Measurements from ENCODE around the gene PRCP. TPM values are rescaled to one million over a fixed set of nuclear protein-coding genes. Genes with fewer than 3 reads are reported as not detected.

Gene PRCP
- total RNA-seq, 1 donor from 2014 or later = 66.3 TPM

- H3K9me3 Mint-ChIP-seq (ENCODE audit: low read depth) = peaks cover 12% of the 10 kb centered on the region
- H3K4me3 Mint-ChIP-seq (ENCODE audit: low read depth) = no peak overlapping the region
- DNase-seq (ENCODE audit: low spot score, unreplicated experiment) = no peak
- H3K36me3 Mint-ChIP-seq (ENCODE audit: insufficient read depth) = peaks cover 18% of the 10 kb centered on the region
- no peaks in the 10 kb centered on the region for H3K27me3 Mint-ChIP-seq
- no peak for TF ChIP-seq CTCF (IDR thresholded peaks at IDR 0.05; ENCODE audit: unreplicated experiment)
- H3K4me1 Mint-ChIP-seq (ENCODE audit: low read depth) = no peaks in the 10 kb centered on the region
- no peak overlapping the region for H3K27ac Mint-ChIP-seq
Measured at GRCh38 chr11:82873919-82874333, 26.3 kb downstream of the PRCP start.

GRCh38 chr11:82872377-82873150, 27.7 kb downstream of the PRCP start:
- no peak for DNase-seq (ENCODE audit: low spot score, unreplicated experiment)
- Mint-ChIP-seq H3K27me3 (no peaks in the 10 kb centered on the region), H3K36me3 (ENCODE audit: insufficient read depth) (peaks cover 8% of the 10 kb centered on the region), H3K4me3 (ENCODE audit: low read depth) (no peak overlapping the region), H3K9me3 (ENCODE audit: low read depth) (peaks cover 5% of the 10 kb centered on the region), H3K4me1 (ENCODE audit: low read depth) (peaks cover 2% of the 10 kb centered on the region), H3K27ac (no peak overlapping the region)
- no peak for TF ChIP-seq CTCF (IDR thresholded peaks at IDR 0.05; ENCODE audit: unreplicated experiment)

DNA sequence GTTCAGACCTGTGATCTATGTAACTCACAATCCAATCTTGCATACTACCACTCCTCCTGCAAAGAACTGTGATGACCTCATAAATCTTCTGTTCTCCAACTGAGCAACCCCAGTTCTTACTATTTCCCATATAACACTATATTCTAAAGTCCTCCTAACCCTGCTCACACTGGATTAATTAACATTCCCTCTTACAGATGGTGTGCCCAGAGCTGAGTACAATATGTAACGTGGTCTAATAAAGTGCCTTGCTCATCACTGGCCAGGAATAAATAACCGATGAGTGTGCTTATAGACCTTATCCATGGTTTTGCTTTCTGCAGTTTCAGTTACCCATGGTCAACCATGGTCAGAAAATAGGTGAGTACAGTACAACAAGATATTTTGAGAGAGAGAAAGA, 28.6 kb downstream of the PRCP start:
- DNase-seq (ENCODE audit: low spot score, unreplicated experiment) = no peak
- TF ChIP-seq CTCF (IDR thresholded peaks at IDR 0.05; ENCODE audit: unreplicated experiment) = no peak
- peaks cover 6% of the 10 kb centered on the region for H3K4me1 Mint-ChIP-seq (ENCODE audit: low read depth)
- H3K27ac Mint-ChIP-seq = no peak overlapping the region
- H3K9me3 Mint-ChIP-seq (ENCODE audit: low read depth) = peaks cover 2% of the 10 kb centered on the region
- no peak overlapping the region for H3K4me3 Mint-ChIP-seq (ENCODE audit: low read depth)
- peaks cover 4% of the 10 kb centered on the region for H3K36me3 Mint-ChIP-seq (ENCODE audit: insufficient read depth)
- no peaks in the 10 kb centered on the region for H3K27me3 Mint-ChIP-seq

DNA sequence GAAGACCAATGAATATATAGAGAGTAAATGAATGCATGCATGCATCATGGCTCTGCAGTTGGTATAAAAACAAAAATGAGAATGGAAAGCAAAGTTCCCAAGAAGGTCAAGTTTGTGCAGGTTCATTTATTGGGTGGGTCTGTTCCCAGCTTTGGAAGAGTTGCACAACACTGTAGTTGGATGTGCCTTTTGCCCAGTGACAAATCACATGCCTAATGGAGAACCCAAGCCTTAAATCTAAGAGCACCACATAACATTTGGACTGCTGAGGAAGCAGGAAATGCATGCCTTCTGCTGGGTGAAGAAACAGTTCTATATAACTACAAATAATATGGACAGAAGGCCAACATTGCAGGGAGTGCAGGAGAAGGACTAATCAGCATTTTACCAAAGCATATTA, 30.6 kb downstream of the PRCP start:
- no peaks in the 10 kb centered on the region for H3K36me3 Mint-ChIP-seq (ENCODE audit: insufficient read depth)
- DNase-seq (ENCODE audit: low spot score, unreplicated experiment) = no peak
- H3K4me3 Mint-ChIP-seq (ENCODE audit: low read depth) = no peak overlapping the region
- no peak for TF ChIP-seq CTCF (IDR thresholded peaks at IDR 0.05; ENCODE audit: unreplicated experiment)
- no peaks in the 10 kb centered on the region for H3K9me3 Mint-ChIP-seq (ENCODE audit: low read depth)
- H3K4me1 Mint-ChIP-seq (ENCODE audit: low read depth) = peaks cover 6% of the 10 kb centered on the region
- H3K27me3 Mint-ChIP-seq = no peaks in the 10 kb centered on the region
- H3K27ac Mint-ChIP-seq = no peak overlapping the region

- no peaks in the 10 kb centered on the region for H3K27me3 Mint-ChIP-seq
- H3K36me3 Mint-ChIP-seq (ENCODE audit: insufficient read depth) = no peaks in the 10 kb centered on the region
- H3K4me3 Mint-ChIP-seq (ENCODE audit: low read depth) = no peak overlapping the region
- DNase-seq (ENCODE audit: low spot score, unreplicated experiment) = peak; percentile 66
- no peaks in the 10 kb centered on the region for H3K9me3 Mint-ChIP-seq (ENCODE audit: low read depth)
- peaks cover 11% of the 10 kb centered on the region for H3K4me1 Mint-ChIP-seq (ENCODE audit: low read depth)
- H3K27ac Mint-ChIP-seq = peak overlapping the region; percentile 92
- TF ChIP-seq CTCF (IDR thresholded peaks at IDR 0.05; ENCODE audit: unreplicated experiment) = peak; percentile 82
Measured at GRCh38 chr11:82867495-82868082, 32.6 kb downstream of the PRCP start.
